ENCODE data around the gene MUS81. TPM values are rescaled to one million over a fixed set of nuclear protein-coding genes. Genes with fewer than 3 reads are reported as not detected.

Gene MUS81
- total and polyA plus RNA-seq, 9 of the 15 experiments (the other 6 are each of a cell fraction or from before 2014, with no cell fraction given), result 13.4 to 118 (median 53.7) TPM

GRCh38 chr11:65849771-65850216, 10.4 kb upstream of the MUS81 start:
- Histone ChIP-seq H3K27ac (ENCODE audit: extremely low read depth, low read depth, low read length) (no peak overlapping the region), H3K79me2 (ENCODE audit: control insufficient read depth, insufficient read depth, low read length) (peaks cover 14% of the 10 kb centered on the region; the same call in 2 of the 3 replicates), H3K36me3 (ENCODE audit: control insufficient read depth, insufficient read depth, low read length) (peaks cover 36% of the 10 kb centered on the region), H3K9me1 (ENCODE audit: control insufficient read depth, insufficient read depth, low read length) (no peaks in the 10 kb centered on the region), H3K4me1 (replicated peaks in 1 of 2; ENCODE audit: control insufficient read depth in 2 of 2, insufficient read depth in 2 of 2, low read length in 2 of 2) (peaks cover 0 to 21% of the 10 kb centered on the region in 2 experiments; a peak in 3 of 5 replicates), H3K9ac (ENCODE audit: insufficient read depth in 1 of 2, low read depth in 2 of 2, low read length in 2 of 2) (peak overlapping the region in 1 of 2 experiments; percentile 62; a peak in 1 of 4 replicates), H2AFZ (ENCODE audit: low read depth, low read length) (no peak overlapping the region), H3K9me3 (replicated peaks; ENCODE audit: control insufficient read depth, insufficient read depth, low read depth, low read length) (peaks cover 7% of the 10 kb centered on the region; the same call in 1 of the 2 replicates), H3K4me2 (ENCODE audit: insufficient read depth, low read length) (no peak overlapping the region), H4K20me1 (replicated peaks; ENCODE audit: control insufficient read depth, insufficient read depth, low read length) (no peaks in the 10 kb centered on the region), H3K4me3 (no peak overlapping the region), H3K27me3 (ENCODE audit: control insufficient read depth in 2 of 2, insufficient read depth in 2 of 2, low read length in 2 of 2) (no peaks in the 10 kb centered on the region)
- peak in 2 of 4 experiments; percentile 3 to 6 for DNase-seq (ENCODE audit: extremely low read depth in 1 of 4, low spot score in 3 of 4)
- no TSS peak for BruUV-seq (replicated peaks)
- no peak for FAIRE-seq
- POLR2A ChIA-PET, result interaction anchor here (0.6 to 5.9 kb wide), 19 partner anchors 9 to 274 kb away, joined by 3 to 67 read pairs (median 5); partner anchors contain the start of genes CCDC85B, CFL1, EHBP1L1 and FIBP
- intact Hi-C loops (cut with micrococcal nuclease), result no loop called here
- CTCF ChIA-PET (ENCODE audit: low intra/inter-chr PET ratio), result no interaction called here
- TF ChIP-seq SETDB1 (IDR thresholded peaks at IDR 0.05; ENCODE audit: low read length) (no peak), ATF4 (CRISPR knock-in tag; IDR thresholded peaks at IDR 0.05) (no peak), HEY1 (CRISPR knock-in tag; IDR thresholded peaks at IDR 0.05; ENCODE audit: borderline replicate concordance) (no peak), HES1 (IDR thresholded peaks at IDR 0.05; ENCODE audit: low read depth) (no peak), ZNF398 (CRISPR knock-in tag; IDR thresholded peaks at IDR 0.05) (no peak), TFAM (CRISPR knock-in tag; conservative IDR thresholded peaks at IDR 0.05) (no peak), TRIM25 (IDR thresholded peaks at IDR 0.05; ENCODE audit: borderline replicate concordance) (no peak), CSDE1 (IDR thresholded peaks at IDR 0.05) (no peak), CBFB (CRISPR knock-in tag; IDR thresholded peaks at IDR 0.05) (no peak), NFXL1 (CRISPR knock-in tag; IDR thresholded peaks at IDR 0.05) (no peak)
- 52% methylated on average over 16 of the region's 16 CpGs for WGBS (ENCODE audit: insufficient coverage, low coverage, missing lambda C conversion rate)
- no peak for ATAC-seq
- in situ Hi-C loops (cut with MboI), result no loop called here
